Measurements from ENCODE around the gene CRTC1. TPM values are rescaled to one million over a fixed set of nuclear protein-coding genes. Genes with fewer than 3 reads are reported as not detected.

CRTC1 gene
- total RNA-seq, 1 experiment from 2014 or later: 12.3 TPM

DNA sequence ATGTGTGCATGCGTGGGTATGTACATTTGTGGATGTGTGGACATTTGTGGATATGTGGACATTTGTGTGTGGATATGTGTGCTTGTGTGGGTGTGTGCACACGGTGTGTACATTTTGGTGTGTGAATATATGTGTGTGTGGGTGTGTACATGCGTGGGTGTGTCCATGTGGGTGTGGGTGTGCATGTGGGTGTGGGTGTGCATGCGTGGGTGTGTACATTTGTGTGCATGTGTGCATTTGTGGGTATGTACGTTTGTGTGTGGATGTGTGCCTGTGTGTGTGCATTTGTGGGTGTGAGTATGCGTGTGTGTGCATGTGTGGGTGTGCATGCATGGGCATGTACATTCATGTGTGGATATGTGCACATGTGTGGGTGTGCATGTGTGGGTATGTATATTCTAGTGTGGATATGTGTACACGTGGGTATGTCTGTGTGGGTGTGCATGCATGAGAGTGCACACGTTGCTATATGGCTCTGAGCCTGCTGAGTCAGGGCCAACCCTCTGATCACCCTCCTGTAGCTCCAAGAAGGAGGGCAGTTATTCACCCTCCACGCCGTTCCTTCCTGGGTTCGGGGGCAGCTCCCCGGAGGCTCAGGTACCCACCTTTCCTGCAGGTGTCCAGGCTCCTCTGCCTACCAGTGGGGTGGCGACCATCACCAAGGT lies 87.3 kb downstream of the CRTC1 start (continued):
- no peak for TF ChIP-seq AR (CRISPR knock-in tag; IDR thresholded peaks at IDR 0.05)
- no peak for TF ChIP-seq USF2 (CRISPR knock-in tag; IDR thresholded peaks at IDR 0.05)
- TF ChIP-seq SMAD4 (CRISPR knock-in tag; IDR thresholded peaks at IDR 0.05): no peak
- TF ChIP-seq, protein P1, sequence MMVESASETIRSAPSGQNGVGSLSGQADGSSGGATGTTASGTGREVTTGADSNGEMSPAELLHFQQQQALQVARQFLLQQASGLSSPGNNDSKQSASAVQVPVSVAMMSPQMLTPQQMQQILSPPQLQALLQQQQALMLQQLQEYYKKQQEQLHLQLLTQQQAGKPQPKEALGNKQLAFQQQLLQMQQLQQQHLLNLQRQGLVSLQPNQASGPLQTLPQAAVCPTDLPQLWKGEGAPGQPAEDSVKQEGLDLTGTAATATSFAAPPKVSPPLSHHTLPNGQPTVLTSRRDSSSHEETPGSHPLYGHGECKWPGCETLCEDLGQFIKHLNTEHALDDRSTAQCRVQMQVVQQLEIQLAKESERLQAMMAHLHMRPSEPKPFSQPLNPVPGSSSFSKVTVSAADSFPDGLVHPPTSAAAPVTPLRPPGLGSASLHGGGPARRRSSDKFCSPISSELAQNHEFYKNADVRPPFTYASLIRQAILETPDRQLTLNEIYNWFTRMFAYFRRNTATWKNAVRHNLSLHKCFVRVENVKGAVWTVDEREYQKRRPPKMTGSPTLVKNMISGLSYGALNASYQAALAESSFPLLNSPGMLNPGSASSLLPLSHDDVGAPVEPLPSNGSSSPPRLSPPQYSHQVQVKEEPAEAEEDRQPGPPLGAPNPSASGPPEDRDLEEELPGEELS (CRISPR knock-in tag; IDR thresholded peaks at IDR 0.05): no peak
- TF ChIP-seq ERG (CRISPR knock-in tag; IDR thresholded peaks at IDR 0.05): no peak

DNA sequence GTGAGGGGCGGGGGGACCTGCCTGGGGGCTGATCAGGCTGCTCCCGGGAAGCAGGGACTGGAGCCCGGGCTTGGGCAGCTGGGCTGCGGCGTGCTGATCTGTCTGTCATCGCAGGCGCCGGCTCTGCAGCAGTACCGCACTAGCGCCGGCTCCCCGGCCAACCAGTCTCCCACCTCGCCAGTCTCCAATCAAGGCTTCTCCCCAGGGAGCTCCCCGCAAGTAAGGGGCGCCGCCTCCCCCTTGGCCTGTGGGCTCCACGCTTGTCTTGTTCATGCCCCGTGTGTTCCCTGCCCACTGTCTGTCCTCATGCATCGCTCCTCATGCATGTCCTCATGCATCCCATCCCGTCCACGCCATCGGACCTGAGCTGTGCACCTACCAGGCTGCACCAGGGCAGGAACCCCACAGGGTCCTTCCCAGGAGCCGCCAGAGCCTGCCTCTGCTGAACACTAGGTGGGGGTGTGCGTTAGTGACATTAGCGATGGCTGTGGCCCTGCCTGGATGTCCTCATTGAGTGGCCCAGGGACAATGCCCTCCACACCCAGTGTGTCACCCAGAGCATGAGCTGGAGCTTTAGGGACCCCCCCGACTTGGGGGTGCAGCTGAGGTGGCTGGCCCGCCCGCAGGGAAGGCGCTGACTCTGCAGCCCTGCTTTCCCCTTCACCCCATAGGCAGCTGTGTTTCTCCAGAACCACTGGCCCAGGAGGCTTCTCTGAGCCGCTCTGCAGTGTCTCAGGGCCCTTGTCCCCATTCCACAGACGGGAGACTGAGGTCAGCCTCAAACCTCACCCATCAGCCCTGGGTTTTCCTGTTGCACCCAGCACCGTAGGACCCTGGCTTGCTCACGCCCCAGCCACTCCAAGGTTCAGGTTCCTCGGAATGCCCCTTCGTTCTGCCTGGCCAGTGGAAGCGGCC lies 88.1 kb downstream of the CRTC1 start:
- TF ChIP-seq STAT6 (CRISPR knock-in tag; conservative IDR thresholded peaks at IDR 0.05; ENCODE audit: low read depth): no peak
- no peak for TF ChIP-seq ZBTB21 (CRISPR knock-in tag; IDR thresholded peaks at IDR 0.05; ENCODE audit: borderline replicate concordance)
- DNase-seq (ENCODE audit: low spot score) (peak; percentile 60), ATAC-seq (peak; percentile 43)
- CTCF ChIA-PET: interaction anchor here (0.6 to 3.9 kb wide), 25 partner anchors 9 to 334 kb away, joined by 3 to 42 read pairs (median 3); partner anchors contain the start of genes ISYNA1 and UPF1
- Mint-ChIP-seq H3K36me3 (no peaks in the 10 kb centered on the region), H3K4me3 (no peak overlapping the region), H3K27me3 (ENCODE audit: low read depth) (peaks cover 88% of the 10 kb centered on the region), H3K4me1 (no peaks in the 10 kb centered on the region), H3K27ac (no peak overlapping the region), H3K9me3 (no peaks in the 10 kb centered on the region)
- POLR2A ChIA-PET: no interaction called here
